ENCODE measurements around the gene NNAT.
"Not testable (repeated sequence)": the region's sequence is repeated elsewhere in the genome, so short reads cannot be mapped to it uniquely, and the experiment has no call there.

Gene NNAT

GRCh38 chr20:37542281-37542680 lies 21.2 kb downstream of the NNAT start:
- DNase-seq: no peak

GRCh38 chr20:37543828-37544227 lies 22.8 kb downstream of the NNAT start:
- DNase-seq: no peak

- DNase-seq: no peak
Observed at GRCh38 chr20:37544386-37544785, 23.3 kb downstream of the NNAT start.

GRCh38 chr20:37545516-37545915 lies 24.5 kb downstream of the NNAT start:
- DNase-seq: no peak

GRCh38 chr20:37547912-37548311 lies 26.9 kb downstream of the NNAT start:
- no peak for DNase-seq

- DNase-seq: not testable (repeated sequence)
Observed at GRCh38 chr20:37550101-37550920, 29.3 kb downstream of the NNAT start.

GRCh38 chr20:37551660-37552059 lies 30.6 kb downstream of the NNAT start:
- DNase-seq: not testable (repeated sequence)

GRCh38 chr20:37552415-37552814 lies 31.4 kb downstream of the NNAT start:
- no peak for DNase-seq

- not testable (repeated sequence) for DNase-seq
Observed at GRCh38 chr20:37554721-37555298, 33.8 kb downstream of the NNAT start.

GRCh38 chr20:37556538-37556937 lies 35.5 kb downstream of the NNAT start:
- DNase-seq: no peak

GRCh38 chr20:37558306-37558705 lies 37.3 kb downstream of the NNAT start:
- no peak for DNase-seq

- DNase-seq: no peak
Observed at GRCh38 chr20:37558779-37559178, 37.7 kb downstream of the NNAT start.

- DNase-seq: no peak
Observed at GRCh38 chr20:37559312-37560027, 38.4 kb downstream of the NNAT start.

GRCh38 chr20:37560629-37561028 lies 39.6 kb downstream of the NNAT start:
- DNase-seq: no peak

- DNase-seq: no peak
Observed at GRCh38 chr20:37562695-37563480, 41.8 kb downstream of the NNAT start.

GRCh38 chr20:37564016-37564387 lies 43.0 kb downstream of the NNAT start:
- no peak for DNase-seq

GRCh38 chr20:37564388-37565133 lies 43.5 kb downstream of the NNAT start:
- peak; percentile 61 for DNase-seq

- DNase-seq: no peak
Observed at GRCh38 chr20:37565134-37565811, 44.2 kb downstream of the NNAT start.

GRCh38 chr20:37566590-37567330 lies 45.7 kb downstream of the NNAT start:
- DNase-seq: no peak

- DNase-seq: no peak
Observed at GRCh38 chr20:37567331-37567665, 46.2 kb downstream of the NNAT start.

All from NCI-H510A treated with DMSO at 0.1 percent for 48 hours (cell line).